Neural cell (in vitro differentiated cells): ENCODE measurements around the gene COL6A2.

Experiments used
- TAF1 ChIP-seq: IDR thresholded peaks from 2 replicates; pipeline ENCODE4 v1.6.1; 2012; ENCODE audit warnings: low read depth
- TF ChIP-seq, protein P1 (sequence below): fragments of 450-650 bp; IDR thresholded peaks from 2 replicates; pipeline ENCODE4 v1.5.1; 2014; ENCODE audit warnings: antibody characterized with exemption, mild to moderate bottlenecking, moderate library complexity; ENCODE audit not compliant: poor library complexity, severe bottlenecking

DNA sequence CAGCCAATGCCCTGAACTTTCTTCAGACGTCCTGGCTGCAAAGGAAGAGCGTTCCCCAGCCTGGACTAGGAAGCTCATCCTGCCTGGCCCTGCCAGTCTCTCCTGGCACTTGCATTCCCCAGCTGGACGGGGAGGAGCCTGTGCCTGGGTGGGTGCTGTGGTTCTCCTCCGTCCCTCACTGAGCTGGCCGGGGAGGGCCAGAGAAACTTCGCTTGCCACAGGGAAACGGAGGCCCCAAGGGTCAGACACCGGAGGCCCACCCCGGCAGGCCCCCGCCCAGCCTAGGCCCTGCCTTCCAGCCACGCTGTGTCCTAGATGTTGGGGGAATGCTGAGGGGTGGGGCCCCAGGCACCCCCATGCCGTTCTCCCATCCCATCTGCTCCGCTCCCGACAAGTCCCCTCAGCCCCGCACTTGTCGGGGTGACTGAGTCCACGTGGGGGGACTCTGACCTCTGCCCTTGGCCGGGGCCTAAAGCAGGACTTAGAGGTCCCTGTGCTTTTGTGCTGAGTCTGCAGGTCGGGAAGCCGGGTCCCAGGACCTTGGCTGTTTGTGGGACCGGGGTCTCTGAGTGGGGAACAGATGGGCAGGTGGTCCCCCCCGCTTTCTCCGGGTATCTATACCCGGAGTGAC, 52.7 kb downstream of the COL6A2 start:
- TF ChIP-seq TAF1 = no peak
- TF ChIP-seq, protein P1, sequence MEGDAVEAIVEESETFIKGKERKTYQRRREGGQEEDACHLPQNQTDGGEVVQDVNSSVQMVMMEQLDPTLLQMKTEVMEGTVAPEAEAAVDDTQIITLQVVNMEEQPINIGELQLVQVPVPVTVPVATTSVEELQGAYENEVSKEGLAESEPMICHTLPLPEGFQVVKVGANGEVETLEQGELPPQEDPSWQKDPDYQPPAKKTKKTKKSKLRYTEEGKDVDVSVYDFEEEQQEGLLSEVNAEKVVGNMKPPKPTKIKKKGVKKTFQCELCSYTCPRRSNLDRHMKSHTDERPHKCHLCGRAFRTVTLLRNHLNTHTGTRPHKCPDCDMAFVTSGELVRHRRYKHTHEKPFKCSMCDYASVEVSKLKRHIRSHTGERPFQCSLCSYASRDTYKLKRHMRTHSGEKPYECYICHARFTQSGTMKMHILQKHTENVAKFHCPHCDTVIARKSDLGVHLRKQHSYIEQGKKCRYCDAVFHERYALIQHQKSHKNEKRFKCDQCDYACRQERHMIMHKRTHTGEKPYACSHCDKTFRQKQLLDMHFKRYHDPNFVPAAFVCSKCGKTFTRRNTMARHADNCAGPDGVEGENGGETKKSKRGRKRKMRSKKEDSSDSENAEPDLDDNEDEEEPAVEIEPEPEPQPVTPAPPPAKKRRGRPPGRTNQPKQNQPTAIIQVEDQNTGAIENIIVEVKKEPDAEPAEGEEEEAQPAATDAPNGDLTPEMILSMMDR = no peak
